Endothelial cell of umbilical vein (primary cell): Measurements from ENCODE around the gene JAML. TPM values are rescaled to one million over a fixed set of nuclear protein-coding genes. Genes with fewer than 3 reads are reported as not detected.

ENCODE experiments used
- BruUV-seq: library from RNA; stranded (reverse); fragments of 400-500 nt; replicated peaks from 2 replicates; lab custom pipeline; 2021; lab: Mats Ljungman, UMichigan
- CTCF ChIA-PET: fragments of 300-600, 350-600 bp; sonication (Branson Sonifier 250); formaldehyde crosslinking; loops from one replicate; lab custom pipeline; 2021; ENCODE audit warnings: antibody characterized with exemption, inconsistent platforms; lab: Charles Lee
- POLR2A ChIA-PET: fragments of 300-600, 350-600 bp; sonication (Branson Sonifier 250); formaldehyde crosslinking; loops from one replicate; lab custom pipeline; 2021; ENCODE audit warnings: antibody characterized with exemption, inconsistent platforms; lab: Charles Lee
- DNase-seq: peaks from one replicate; pipeline ENCODE4 v3.0.0-alpha.2; 2011; ENCODE audit warnings: low read depth, low spot score
- FAIRE-seq: peaks from 2 replicates; lab custom pipeline; 2011; peaks lifted over from hg19 to GRCh38; lab: Jason Lieb, UNC
- H2AFZ ChIP-seq: 2 replicates; pipeline ENCODE4 v1.6.0; 2012; ENCODE audit warnings: low read depth, low read length, control low read depth, inconsistent platforms
- H3K27ac ChIP-seq: 2 replicates; pipeline ENCODE4 v1.5.1; 2011; ENCODE audit warnings: low read depth, mild to moderate bottlenecking, control low read depth, low read length, moderate library complexity; ENCODE audit not compliant: insufficient read depth
- H3K27me3 ChIP-seq, 2 experiments: 2 replicates each; pipeline versions ENCODE4 v1.6.0 to v1.6.1; 2011; ENCODE audit warnings: low read length in 2 of 2, mixed read lengths in 1 of 2; ENCODE audit not compliant: control insufficient read depth in 2 of 2, insufficient read depth in 2 of 2
- H3K36me3 ChIP-seq, 2 experiments: 2 replicates in 1 of 2; 3 replicates in 1 of 2; pipeline ENCODE4 v1.5.1; 2011; ENCODE audit warnings: low read length in 2 of 2, mild to moderate bottlenecking in 1 of 2, moderate library complexity in 1 of 2; ENCODE audit not compliant: control insufficient read depth in 2 of 2, insufficient read depth in 2 of 2; ENCODE audit errors: extremely low read depth in 1 of 2
- H3K4me1 ChIP-seq: 3 replicates; pipeline ENCODE4 v1.5.1; 2011; ENCODE audit warnings: mild to moderate bottlenecking, low read length; ENCODE audit not compliant: control insufficient read depth, insufficient read depth; ENCODE audit errors: extremely low read depth
- H3K4me2 ChIP-seq: 2 replicates; pipeline ENCODE4 v1.6.1; 2011; ENCODE audit warnings: low read length, control low read depth, mixed read lengths; ENCODE audit not compliant: insufficient read depth
- H3K4me3 ChIP-seq, 3 experiments: fragments of 200-600 bp in 1 of 3; sonication (generic), shearing (Covaris generic) in 1 of 3; replicated peaks in 1 of 3; 2 replicates each; pipeline ENCODE4 v1.5.1; 2011 to 2016; ENCODE audit warnings: control low read depth in 3 of 3, low read length in 3 of 3, mild to moderate bottlenecking in 2 of 3, inconsistent platforms in 1 of 3, low read depth in 1 of 3, moderate library complexity in 1 of 3; ENCODE audit not compliant: insufficient read depth in 1 of 3
- H3K79me2 ChIP-seq: 2 replicates; pipeline ENCODE4 v1.6.0; 2012; ENCODE audit warnings: low read length, inconsistent platforms; ENCODE audit not compliant: control insufficient read depth, insufficient read depth
- H3K9ac ChIP-seq: replicated peaks from 2 replicates; pipeline ENCODE3; 2011; ENCODE audit warnings: low read length, control low read depth; ENCODE audit not compliant: insufficient read depth; ENCODE audit errors: extremely low read depth
- H3K9me1 ChIP-seq: replicated peaks from 3 replicates; pipeline ENCODE4 v1.6.0; 2011; ENCODE audit warnings: mild to moderate bottlenecking, low read length; ENCODE audit not compliant: control insufficient read depth, insufficient read depth; ENCODE audit errors: extremely low read depth
- H3K9me3 ChIP-seq: replicated peaks from 2 replicates; pipeline ENCODE4 v1.5.1; 2012; ENCODE audit warnings: low read length, inconsistent platforms; ENCODE audit not compliant: control insufficient read depth, insufficient read depth
- H4K20me1 ChIP-seq: replicated peaks from 2 replicates; pipeline ENCODE3; 2011; ENCODE audit warnings: mild to moderate bottlenecking, low read length; ENCODE audit not compliant: control insufficient read depth, insufficient read depth; ENCODE audit errors: extremely low read depth
- CTCF ChIP-seq, 2 donors: IDR thresholded peaks; 1 replicate in 1 of 2; 2 replicates in 1 of 2; pipeline ENCODE4 v1.5.1; 2011; ENCODE audit warnings: low read length in 2 of 2, mild to moderate bottlenecking in 2 of 2, moderate library complexity in 2 of 2, control low read depth in 1 of 2, inconsistent platforms in 1 of 2, low read depth in 1 of 2; ENCODE audit not compliant: insufficient read depth in 1 of 2; ENCODE audit errors: extremely low read depth in 1 of 2
- EZH2 ChIP-seq: IDR thresholded peaks from 2 replicates; pipeline ENCODE4 v1.6.1; 2012; ENCODE audit warnings: borderline replicate concordance, low read depth, mild to moderate bottlenecking, moderate library complexity, low read length, inconsistent platforms; ENCODE audit not compliant: severe bottlenecking
- FOS ChIP-seq: IDR thresholded peaks from 2 replicates; pipeline ENCODE4 v1.6.1; 2011; ENCODE audit warnings: mild to moderate bottlenecking, low read length, moderate library complexity, borderline replicate concordance; ENCODE audit not compliant: insufficient read depth
- GATA2 ChIP-seq: IDR thresholded peaks from 2 replicates; pipeline ENCODE4 v1.7.0; 2011; ENCODE audit warnings: low read depth, mild to moderate bottlenecking, moderate library complexity, mixed read lengths, low read length; ENCODE audit not compliant: insufficient read length, insufficient read depth
- JUN ChIP-seq: IDR thresholded peaks from 2 replicates; pipeline ENCODE4 v1.6.1; 2011; ENCODE audit warnings: borderline replicate concordance, low read depth; ENCODE audit not compliant: insufficient read length, insufficient read depth
- MYC ChIP-seq: IDR thresholded peaks from one replicate; pipeline ENCODE4 v1.6.1; 2011; ENCODE audit warnings: mild to moderate bottlenecking, low read depth, low read length
- POLR2A ChIP-seq: IDR thresholded peaks from 2 replicates; pipeline ENCODE4 v1.6.1; 2012; ENCODE audit warnings: low read depth, mild to moderate bottlenecking, control low read depth, low read length
- POLR2AphosphoS5 ChIP-seq: IDR thresholded peaks from 2 replicates; pipeline ENCODE4 v1.6.1; 2012; ENCODE audit warnings: low read depth, mild to moderate bottlenecking, control low read depth, low read length, moderate library complexity; ENCODE audit not compliant: insufficient read depth
- dilution Hi-C: fragments of 300-500 bp; cut with MboI; formaldehyde crosslinking; loops from one replicate; pipeline ENCODE4 v1.15.0; 2019; ENCODE audit warnings: low sequenced_read_pairs; ENCODE audit not compliant: extremely low pct_ligation_motif_present
- intact Hi-C: fragments of 100-400 bp; cut with micrococcal nuclease; formaldehyde crosslinking; loops from one replicate; pipeline ENCODE4 v1.10.0; 2022
- polyA plus RNA-seq, 4 experiments: library from polyadenylated mRNA; depleted of rRNA in 3 of 4; stranded (reverse) in 3 of 4; unstranded in 1 of 4; fragments of >200 nt; gene quantifications; 2 replicates each; pipeline versions ENCODE4 v1.2.1 to v1.2.3, GENCODE V29; 2011 to 2012; ENCODE audit warnings: missing spikeins in 1 of 4
- total RNA-seq: library from RNA; stranded (reverse); gene quantifications from 2 replicates; pipeline ENCODE4 v1.2.3, GENCODE V29; 2021
- TF ChIP-seq, protein P1 (sequence below): IDR thresholded peaks from 2 replicates; pipeline ENCODE4 v1.6.1; 2011; ENCODE audit not compliant: insufficient read depth, insufficient read length

Gene JAML
- total and polyA plus RNA-seq, 2 donors (not counting 3 experiments of a cell fraction or from before 2014, with no cell fraction given), result 0.04 to 0.35 TPM

DNA sequence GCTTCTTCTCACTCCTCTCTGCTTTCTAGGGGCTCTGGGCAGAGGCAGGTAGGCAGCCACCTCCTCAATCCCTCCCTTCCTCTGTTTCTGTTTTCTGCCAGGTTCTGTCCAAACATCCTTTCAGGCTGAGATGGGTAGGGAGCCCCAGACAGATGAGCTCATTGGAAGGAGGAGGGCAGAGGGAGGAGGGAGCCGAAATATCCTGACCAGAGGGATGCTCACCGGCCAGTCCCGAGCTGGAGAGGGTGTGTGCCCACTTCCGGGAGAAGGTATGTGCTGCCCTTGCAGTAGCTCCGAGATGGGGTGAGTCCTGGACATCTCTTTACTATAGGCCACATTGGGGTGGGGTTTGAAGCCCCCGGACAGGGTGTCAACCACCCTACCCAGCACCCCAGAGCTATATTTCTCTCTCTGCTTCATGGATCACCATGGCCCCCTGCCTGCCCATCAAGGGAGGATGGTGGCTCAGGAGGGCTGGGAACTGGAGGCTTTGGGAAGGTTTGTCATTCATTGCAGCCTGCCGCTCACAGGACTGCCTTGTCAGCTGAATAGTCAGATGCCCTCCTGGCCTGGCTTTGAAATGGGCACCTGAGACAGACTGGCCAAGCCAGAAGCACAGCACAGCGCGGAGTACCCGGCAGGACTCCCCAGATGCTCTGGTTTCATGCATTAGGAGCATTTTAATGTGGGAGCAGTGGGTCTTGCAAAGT is 67.5 kb downstream of the JAML start:
- Histone ChIP-seq H3K4me1 (peaks cover 3% of the 10 kb centered on the region), H3K27ac (no peak overlapping the region), H3K9ac (no peak overlapping the region), H3K9me3 (no peaks in the 10 kb centered on the region), H4K20me1 (no peaks in the 10 kb centered on the region), H3K9me1 (no peaks in the 10 kb centered on the region), H2AFZ (no peak overlapping the region), H3K4me3 (no peak overlapping the region), H3K79me2 (no peaks in the 10 kb centered on the region), H3K27me3 (peaks cover 64 to 72% of the 10 kb centered on the region in 2 experiments), H3K36me3 (no peaks in the 10 kb centered on the region), H3K4me2 (no peak overlapping the region)
- DNase-seq, result no peak
- no peak for FAIRE-seq
- intact Hi-C loops, result no loop called here
- BruUV-seq, result no TSS peak
- POLR2A ChIA-PET, result no interaction called here
- CTCF ChIA-PET, result interaction anchor here (1.4 to 6.8 kb wide), 2 partner anchors 11 to 14 kb away, joined by 3 to 66 read pairs; no protein-coding TSS in a partner anchor
- dilution Hi-C loops, result no loop called here
- TF ChIP-seq GATA2 (no peak), POLR2A (no peak), JUN (no peak), FOS (no peak), EZH2 (no peak), MYC (no peak), POLR2AphosphoS5 (no peak), CTCF (IDR thresholded peaks at IDR 0.05; ENCODE audit: extremely low read depth in 1 of 2, insufficient read depth in 1 of 2, low read depth in 1 of 2, low read length in 2 of 2) (no peak)
- TF ChIP-seq, protein P1, sequence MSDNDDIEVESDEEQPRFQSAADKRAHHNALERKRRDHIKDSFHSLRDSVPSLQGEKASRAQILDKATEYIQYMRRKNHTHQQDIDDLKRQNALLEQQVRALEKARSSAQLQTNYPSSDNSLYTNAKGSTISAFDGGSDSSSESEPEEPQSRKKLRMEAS, result no peak
